ENCODE results near the gene BEND7. TPM values are rescaled to one million over a fixed set of nuclear protein-coding genes. Genes with fewer than 3 reads are reported as not detected.

Gene BEND7
- total and polyA plus RNA-seq, 4 donors: 5.3 to 38.2 (median 26.0) TPM

DNA sequence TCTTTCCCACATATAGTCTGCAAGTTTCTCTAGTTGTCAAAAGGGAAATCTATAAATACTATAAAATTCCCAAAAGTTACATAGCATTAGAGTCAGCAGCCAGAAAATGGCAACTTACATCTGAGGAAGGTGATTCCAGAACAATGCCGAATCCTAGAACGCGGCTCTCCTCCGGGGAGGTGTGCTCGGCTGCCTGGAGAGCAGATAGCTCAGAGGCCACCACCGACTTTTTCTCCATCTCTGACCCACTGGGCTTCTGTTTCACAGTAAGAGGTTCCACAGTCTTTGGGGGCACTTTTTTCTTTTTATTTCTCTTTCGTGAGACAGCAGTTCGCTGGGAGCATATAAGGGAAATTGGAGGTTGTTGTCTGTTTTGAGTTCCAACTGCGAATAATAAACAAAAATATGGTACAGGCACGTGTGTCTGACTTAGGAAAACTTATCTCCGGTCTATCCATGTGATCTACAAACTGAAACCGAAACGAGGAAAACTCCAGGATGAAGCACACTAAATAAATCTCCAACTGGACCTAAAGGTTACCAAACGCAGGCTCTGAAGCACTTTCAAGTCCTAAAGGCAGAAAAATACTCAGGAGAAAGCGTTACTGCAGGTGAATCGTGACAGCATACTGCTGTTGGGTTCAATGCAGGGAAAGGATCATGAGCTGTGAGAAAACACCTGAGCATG, 36.2 kb downstream of the BEND7 start:
- H3K36me3 ChIP-seq (ENCODE audit: control insufficient read depth in 1 of 2, insufficient read depth in 2 of 2, low read length in 1 of 2): peaks cover 0 to 1% of the 10 kb centered on the region in 2 donors
- ATAC-seq (ENCODE audit: low FRiP score): no peak
- WGBS, 2 donors: 84 to 86% methylated on average over 16 of the region's 16 CpGs
- intact Hi-C loops (cut with DNase I): no loop called here
- no peak for DNase-seq
- H3K4me1 ChIP-seq (ENCODE audit: control insufficient read depth in 1 of 2, insufficient read depth in 2 of 2, low read length in 2 of 2): no peaks in the 10 kb centered on the region
- H3K27me3 ChIP-seq (ENCODE audit: control insufficient read depth in 1 of 2, insufficient read depth in 2 of 2, low read length in 1 of 2): no peaks in the 10 kb centered on the region
- H3K9me3 ChIP-seq (ENCODE audit: control insufficient read depth, low read length): no peaks in the 10 kb centered on the region
- H3K4me3 ChIP-seq (ENCODE audit: low read length in 2 of 2): no peak overlapping the region
- no peak overlapping the region for H3K27ac ChIP-seq (ENCODE audit: low read depth in 1 of 2, low read length in 2 of 2)

DNA sequence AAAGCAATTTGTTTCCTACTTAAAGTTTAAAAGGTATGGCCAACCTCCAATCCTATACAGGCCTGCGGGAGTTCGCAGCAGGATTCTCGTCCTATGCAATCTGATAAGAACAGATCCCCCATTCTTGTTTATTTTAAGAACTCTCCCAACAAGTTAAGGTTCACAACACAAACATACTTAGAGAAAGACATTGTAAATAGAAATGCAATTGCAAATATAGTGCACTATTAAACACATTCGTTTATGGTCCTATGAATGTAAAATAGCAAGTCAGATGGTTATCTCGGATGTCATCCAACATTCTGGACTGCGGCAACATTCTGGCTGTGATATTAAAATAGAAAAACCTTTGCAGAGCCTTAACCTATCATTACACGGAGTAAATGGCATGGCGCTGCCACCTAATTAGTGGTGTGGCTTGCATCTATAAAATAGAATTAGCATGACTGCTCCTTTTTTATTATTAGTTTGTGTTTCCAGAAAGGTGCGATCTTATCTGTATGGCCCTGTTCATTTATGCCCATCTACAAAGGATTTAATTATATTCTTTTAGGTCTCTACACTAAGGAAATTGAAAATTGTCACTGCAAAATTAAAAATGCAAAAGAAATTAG, 37.0 kb downstream of the BEND7 start:
- DNase-seq: no peak
- Histone ChIP-seq H3K9me3 (ENCODE audit: control insufficient read depth, low read length) (no peaks in the 10 kb centered on the region), H3K4me3 (ENCODE audit: low read length in 2 of 2) (no peak overlapping the region), H3K27ac (ENCODE audit: low read depth in 1 of 2, low read length in 2 of 2) (no peak overlapping the region), H3K27me3 (ENCODE audit: control insufficient read depth in 1 of 2, insufficient read depth in 2 of 2, low read length in 1 of 2) (no peaks in the 10 kb centered on the region), H3K36me3 (ENCODE audit: control insufficient read depth in 1 of 2, insufficient read depth in 2 of 2, low read length in 1 of 2) (peaks cover 0 to 1% of the 10 kb centered on the region in 2 donors), H3K4me1 (ENCODE audit: control insufficient read depth in 1 of 2, insufficient read depth in 2 of 2, low read length in 2 of 2) (no peaks in the 10 kb centered on the region)
- no peak for ATAC-seq (ENCODE audit: low FRiP score)
- 92 to 94% methylated on average over 9 of the region's 9 CpGs for WGBS, 2 donors
- intact Hi-C loops (cut with DNase I): no loop called here

DNA sequence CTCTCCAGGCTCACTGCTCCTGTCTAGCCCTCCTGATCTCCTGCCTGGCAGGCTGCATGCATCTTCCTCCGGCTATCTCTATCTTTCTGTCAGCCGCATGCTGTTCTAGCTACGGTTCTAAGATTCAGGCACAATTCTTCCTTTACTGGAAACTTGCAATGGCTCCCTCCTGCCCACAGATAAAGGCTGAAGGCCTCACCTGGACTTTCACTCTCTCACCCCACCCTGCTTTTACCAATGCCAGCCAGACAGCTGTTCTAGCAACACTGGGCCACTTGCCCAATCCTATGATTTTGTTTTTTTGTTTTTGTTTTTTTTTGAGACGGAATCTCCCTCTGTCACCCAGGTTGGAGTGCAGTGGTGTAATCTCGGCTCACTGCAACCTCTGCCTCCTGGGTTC, 38.3 kb downstream of the BEND7 start:
- DNase-seq (no peak), ATAC-seq (ENCODE audit: low FRiP score) (no peak)
- intact Hi-C loops (cut with DNase I): no loop called here
- H3K9me3 ChIP-seq (ENCODE audit: control insufficient read depth, low read length): no peaks in the 10 kb centered on the region
- no peak overlapping the region for H3K4me3 ChIP-seq (ENCODE audit: low read length in 2 of 2)
- H3K36me3 ChIP-seq (ENCODE audit: control insufficient read depth in 1 of 2, insufficient read depth in 2 of 2, low read length in 1 of 2): peaks cover 0 to 2% of the 10 kb centered on the region in 2 donors
- WGBS, 2 donors: 93 to 95% methylated on average over 5 of the region's 5 CpGs
- no peak overlapping the region for H3K27ac ChIP-seq (ENCODE audit: low read depth in 1 of 2, low read length in 2 of 2)
- no peaks in the 10 kb centered on the region for H3K27me3 ChIP-seq (ENCODE audit: control insufficient read depth in 1 of 2, insufficient read depth in 2 of 2, low read length in 1 of 2)
- no peaks in the 10 kb centered on the region for H3K4me1 ChIP-seq (ENCODE audit: control insufficient read depth in 1 of 2, insufficient read depth in 2 of 2, low read length in 2 of 2)

DNA sequence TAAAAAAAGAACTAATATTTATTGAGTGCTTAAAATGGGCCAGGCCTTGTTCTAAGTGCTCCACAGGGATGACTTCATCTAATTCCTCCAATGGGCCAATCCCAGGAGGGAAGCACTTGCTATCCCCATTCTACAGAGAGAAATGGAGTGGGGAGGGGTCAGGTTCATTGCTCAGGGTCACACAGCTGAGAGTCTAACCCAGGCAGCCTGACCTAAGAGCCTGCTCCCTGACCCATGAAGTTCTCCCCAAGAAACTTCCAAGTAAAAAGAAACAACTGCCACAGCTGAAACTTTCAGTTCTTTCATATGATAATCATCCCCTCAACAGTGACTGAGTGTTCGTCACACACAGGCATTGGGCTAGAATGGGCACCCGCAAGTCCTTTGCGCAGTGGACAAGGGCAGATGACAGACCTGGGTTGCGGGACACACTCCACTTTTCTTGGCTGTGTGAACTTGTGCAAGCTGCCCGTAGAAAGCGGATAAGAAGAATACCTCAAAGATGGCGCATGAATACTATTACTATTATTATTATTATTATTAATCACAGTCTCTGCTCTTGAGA, 39.7 kb downstream of the BEND7 start:
- no peaks in the 10 kb centered on the region for H3K4me1 ChIP-seq (ENCODE audit: control insufficient read depth in 1 of 2, insufficient read depth in 2 of 2, low read length in 2 of 2)
- H3K36me3 ChIP-seq (ENCODE audit: control insufficient read depth in 1 of 2, insufficient read depth in 2 of 2, low read length in 1 of 2): peaks cover 0 to 2% of the 10 kb centered on the region in 2 donors
- DNase-seq (no peak), ATAC-seq (ENCODE audit: low FRiP score) (no peak)
- intact Hi-C loops (cut with DNase I): no loop called here
- no peak overlapping the region for H3K4me3 ChIP-seq (ENCODE audit: low read length in 2 of 2)
- no peak overlapping the region for H3K27ac ChIP-seq (ENCODE audit: low read depth in 1 of 2, low read length in 2 of 2)
- H3K9me3 ChIP-seq (ENCODE audit: control insufficient read depth, low read length): no peaks in the 10 kb centered on the region
- 96 to 97% methylated on average over 7 of the region's 7 CpGs for WGBS, 2 donors
- no peaks in the 10 kb centered on the region for H3K27me3 ChIP-seq (ENCODE audit: control insufficient read depth in 1 of 2, insufficient read depth in 2 of 2, low read length in 1 of 2)

DNA sequence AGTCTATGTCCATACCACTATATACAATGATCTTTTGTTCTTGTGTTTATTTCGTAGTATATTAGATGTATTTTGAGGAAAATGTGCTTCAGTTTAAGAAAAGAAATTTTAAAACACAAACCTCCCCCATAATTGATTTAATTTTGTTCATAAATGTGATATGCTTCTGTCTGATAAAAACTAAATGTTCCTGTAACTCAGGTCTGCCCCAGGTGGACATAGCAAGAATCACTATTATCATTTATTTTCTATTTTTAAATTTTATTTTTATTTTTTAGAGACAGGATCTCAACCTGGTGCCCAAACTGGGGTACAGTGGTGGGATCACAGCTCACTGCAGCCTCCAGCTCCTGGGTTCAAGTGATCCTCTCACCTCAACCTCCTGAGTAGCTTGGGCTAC, 43.2 kb downstream of the BEND7 start:
- Histone ChIP-seq H3K36me3 (ENCODE audit: control insufficient read depth in 1 of 2, insufficient read depth in 2 of 2, low read length in 1 of 2) (peaks cover 0 to 4% of the 10 kb centered on the region in 2 donors), H3K4me3 (ENCODE audit: low read length in 2 of 2) (no peak overlapping the region), H3K27ac (ENCODE audit: low read depth in 1 of 2, low read length in 2 of 2) (no peak overlapping the region), H3K9me3 (ENCODE audit: control insufficient read depth, low read length) (no peaks in the 10 kb centered on the region), H3K27me3 (ENCODE audit: control insufficient read depth in 1 of 2, insufficient read depth in 2 of 2, low read length in 1 of 2) (no peaks in the 10 kb centered on the region), H3K4me1 (ENCODE audit: control insufficient read depth in 1 of 2, insufficient read depth in 2 of 2, low read length in 2 of 2) (no peaks in the 10 kb centered on the region)
- ATAC-seq (ENCODE audit: low FRiP score) (no peak), DNase-seq (no peak)
- intact Hi-C loops (cut with DNase I): no loop called here
- 96 to 100% methylated on average over 1 of the region's 1 CpG for WGBS, 2 donors

DNA sequence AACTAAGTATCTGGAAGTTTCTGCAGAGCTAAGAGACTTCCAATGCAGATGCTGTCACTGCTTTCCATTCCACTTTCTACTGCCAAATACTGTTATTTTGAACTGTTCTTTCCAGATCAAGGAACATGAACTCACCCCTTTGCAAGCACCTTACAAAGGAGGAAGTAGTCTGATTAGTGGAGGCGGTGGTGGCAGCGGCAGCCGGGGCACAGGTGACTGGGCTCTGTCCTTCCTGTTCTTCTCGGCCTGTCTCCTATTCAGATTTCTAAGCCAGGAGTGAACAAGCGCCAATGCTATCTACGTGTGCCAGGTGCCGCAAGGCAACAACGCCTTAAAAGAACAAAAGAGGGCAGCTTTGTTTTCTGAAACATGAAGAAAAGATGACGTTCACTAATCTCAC, 44.9 kb downstream of the BEND7 start:
- no peak for DNase-seq
- 87 to 91% methylated on average over 9 of the region's 9 CpGs for WGBS, 2 donors
- Histone ChIP-seq H3K27ac (ENCODE audit: low read depth in 1 of 2, low read length in 2 of 2) (no peak overlapping the region), H3K27me3 (ENCODE audit: control insufficient read depth in 1 of 2, insufficient read depth in 2 of 2, low read length in 1 of 2) (no peaks in the 10 kb centered on the region), H3K36me3 (ENCODE audit: control insufficient read depth in 1 of 2, insufficient read depth in 2 of 2, low read length in 1 of 2) (peaks cover 0 to 6% of the 10 kb centered on the region in 2 donors), H3K9me3 (ENCODE audit: control insufficient read depth, low read length) (no peaks in the 10 kb centered on the region), H3K4me3 (ENCODE audit: low read length in 2 of 2) (no peak overlapping the region), H3K4me1 (ENCODE audit: control insufficient read depth in 1 of 2, insufficient read depth in 2 of 2, low read length in 2 of 2) (no peaks in the 10 kb centered on the region)
- intact Hi-C loops (cut with DNase I): no loop called here
- no peak for ATAC-seq (ENCODE audit: low FRiP score)

DNA sequence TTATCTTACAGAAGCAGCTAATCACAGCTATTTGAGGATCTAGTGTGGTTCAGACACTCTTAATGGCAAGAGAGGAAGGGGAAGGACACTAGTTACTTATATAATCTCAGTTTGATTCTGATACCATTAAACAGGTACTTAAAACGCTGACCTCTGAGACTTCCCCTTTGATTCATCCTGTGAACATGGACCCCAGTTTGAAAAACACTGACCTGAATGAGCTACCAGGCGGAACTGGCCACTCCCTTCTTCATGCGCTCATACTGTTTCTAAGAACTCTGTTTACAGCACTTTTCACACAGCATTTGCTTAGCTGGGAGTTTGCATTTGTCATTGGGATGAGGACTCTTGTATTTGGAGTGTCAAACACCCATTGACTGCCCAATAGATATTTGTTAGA, 45.7 kb downstream of the BEND7 start:
- Histone ChIP-seq H3K27ac (ENCODE audit: low read depth in 1 of 2, low read length in 2 of 2) (no peak overlapping the region), H3K27me3 (ENCODE audit: control insufficient read depth in 1 of 2, insufficient read depth in 2 of 2, low read length in 1 of 2) (no peaks in the 10 kb centered on the region), H3K4me3 (ENCODE audit: low read length in 2 of 2) (no peak overlapping the region), H3K36me3 (ENCODE audit: control insufficient read depth in 1 of 2, insufficient read depth in 2 of 2, low read length in 1 of 2) (peaks cover 0 to 6% of the 10 kb centered on the region in 2 donors), H3K4me1 (ENCODE audit: control insufficient read depth in 1 of 2, insufficient read depth in 2 of 2, low read length in 2 of 2) (no peaks in the 10 kb centered on the region), H3K9me3 (ENCODE audit: control insufficient read depth, low read length) (no peaks in the 10 kb centered on the region)
- 85 to 87% methylated on average over 3 of the region's 3 CpGs for WGBS, 2 donors
- intact Hi-C loops (cut with DNase I): no loop called here
- ATAC-seq (ENCODE audit: low FRiP score) (no peak), DNase-seq (no peak)

DNA sequence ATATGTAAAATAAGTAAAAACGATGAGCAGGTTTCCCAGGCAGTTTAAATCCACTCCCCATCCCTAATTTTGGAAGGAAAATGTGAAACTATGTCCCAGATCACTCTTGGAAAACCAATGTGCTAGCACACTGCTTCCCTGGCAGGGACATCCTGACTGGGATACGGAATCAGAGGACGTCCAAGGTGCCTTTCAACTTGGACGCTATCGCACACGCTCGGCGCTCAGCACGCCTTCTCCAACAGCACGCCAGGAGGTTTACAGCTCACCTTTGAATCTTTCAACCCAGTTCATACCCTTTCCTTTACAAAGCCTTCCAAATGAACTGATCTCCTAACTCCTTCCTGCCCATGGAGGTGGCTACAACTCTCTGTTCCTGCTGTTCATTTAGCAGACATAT, 47.1 kb downstream of the BEND7 start:
- ATAC-seq (ENCODE audit: low FRiP score) (no peak), DNase-seq (no peak)
- intact Hi-C loops (cut with DNase I): no loop called here
- H3K4me3 ChIP-seq (ENCODE audit: low read length in 2 of 2): no peak overlapping the region
- H3K27ac ChIP-seq (ENCODE audit: low read depth in 1 of 2, low read length in 2 of 2): no peak overlapping the region
- H3K36me3 ChIP-seq (ENCODE audit: control insufficient read depth in 1 of 2, insufficient read depth in 2 of 2, low read length in 1 of 2): peaks cover 0 to 6% of the 10 kb centered on the region in 2 donors
- no peaks in the 10 kb centered on the region for H3K4me1 ChIP-seq (ENCODE audit: control insufficient read depth in 1 of 2, insufficient read depth in 2 of 2, low read length in 2 of 2)
- H3K27me3 ChIP-seq (ENCODE audit: control insufficient read depth in 1 of 2, insufficient read depth in 2 of 2, low read length in 1 of 2): no peaks in the 10 kb centered on the region
- no peaks in the 10 kb centered on the region for H3K9me3 ChIP-seq (ENCODE audit: control insufficient read depth, low read length)
- WGBS, 2 donors: 85 to 89% methylated on average over 10 of the region's 10 CpGs

DNA sequence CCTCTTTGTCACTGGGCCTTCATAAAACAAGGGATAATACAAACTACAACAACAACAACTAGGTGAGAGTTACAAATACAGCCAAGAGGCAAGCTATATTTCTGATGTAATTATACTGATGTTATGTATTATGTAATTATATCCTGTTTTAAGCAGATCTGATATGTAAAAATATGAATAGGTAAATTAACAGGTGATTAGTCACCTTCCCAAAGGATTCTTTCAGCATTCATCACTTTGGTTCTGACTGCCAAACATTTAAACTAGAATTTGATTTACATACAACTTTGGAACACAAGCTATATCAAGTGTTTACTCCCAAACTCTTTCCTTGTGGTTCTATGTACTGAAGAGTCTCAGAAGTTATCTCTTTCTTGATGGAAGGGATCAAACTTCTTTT, 53.7 kb downstream of the BEND7 start:
- ATAC-seq (ENCODE audit: low FRiP score) (no peak), DNase-seq (no peak)
- Histone ChIP-seq H3K9me3 (ENCODE audit: control insufficient read depth, low read length) (no peaks in the 10 kb centered on the region), H3K36me3 (ENCODE audit: control insufficient read depth in 1 of 2, insufficient read depth in 2 of 2, low read length in 1 of 2) (peaks cover under 1 to 2% of the 10 kb centered on the region in 2 donors), H3K4me1 (ENCODE audit: control insufficient read depth in 1 of 2, insufficient read depth in 2 of 2, low read length in 2 of 2) (no peaks in the 10 kb centered on the region), H3K27me3 (ENCODE audit: control insufficient read depth in 1 of 2, insufficient read depth in 2 of 2, low read length in 1 of 2) (no peaks in the 10 kb centered on the region), H3K4me3 (ENCODE audit: low read length in 2 of 2) (no peak overlapping the region), H3K27ac (ENCODE audit: low read depth in 1 of 2, low read length in 2 of 2) (no peak overlapping the region)
- intact Hi-C loops (cut with DNase I): no loop called here

All from aorta (tissue), 5 donors.